DND-41 (cell line): ENCODE results near the gene ANAPC4.

Experiments
- EZH2 ChIP-seq: IDR thresholded peaks from 3 replicates; pipeline ENCODE4 v1.6.1; 2012; ENCODE audit warnings: borderline replicate concordance, low read depth, mild to moderate bottlenecking, moderate library complexity, low read length, inconsistent platforms; ENCODE audit not compliant: severe bottlenecking
- TF ChIP-seq, protein P1 (sequence below): IDR thresholded peaks from 2 replicates; pipeline ENCODE4 v1.5.1; 2012; ENCODE audit warnings: borderline replicate concordance, low read length, moderate library complexity, mild to moderate bottlenecking; ENCODE audit not compliant: poor library complexity, severe bottlenecking; ENCODE audit errors: extremely low read depth

- TF ChIP-seq, protein P1, sequence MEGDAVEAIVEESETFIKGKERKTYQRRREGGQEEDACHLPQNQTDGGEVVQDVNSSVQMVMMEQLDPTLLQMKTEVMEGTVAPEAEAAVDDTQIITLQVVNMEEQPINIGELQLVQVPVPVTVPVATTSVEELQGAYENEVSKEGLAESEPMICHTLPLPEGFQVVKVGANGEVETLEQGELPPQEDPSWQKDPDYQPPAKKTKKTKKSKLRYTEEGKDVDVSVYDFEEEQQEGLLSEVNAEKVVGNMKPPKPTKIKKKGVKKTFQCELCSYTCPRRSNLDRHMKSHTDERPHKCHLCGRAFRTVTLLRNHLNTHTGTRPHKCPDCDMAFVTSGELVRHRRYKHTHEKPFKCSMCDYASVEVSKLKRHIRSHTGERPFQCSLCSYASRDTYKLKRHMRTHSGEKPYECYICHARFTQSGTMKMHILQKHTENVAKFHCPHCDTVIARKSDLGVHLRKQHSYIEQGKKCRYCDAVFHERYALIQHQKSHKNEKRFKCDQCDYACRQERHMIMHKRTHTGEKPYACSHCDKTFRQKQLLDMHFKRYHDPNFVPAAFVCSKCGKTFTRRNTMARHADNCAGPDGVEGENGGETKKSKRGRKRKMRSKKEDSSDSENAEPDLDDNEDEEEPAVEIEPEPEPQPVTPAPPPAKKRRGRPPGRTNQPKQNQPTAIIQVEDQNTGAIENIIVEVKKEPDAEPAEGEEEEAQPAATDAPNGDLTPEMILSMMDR: peak; percentile 59
- no peak for TF ChIP-seq EZH2
Observed at GRCh38 chr4:25441519-25442117, 64.6 kb downstream of the ANAPC4 start.
